GM12878 (cell line): ENCODE data around the gene ELP6.

Experiments
- BACH1 ChIP-seq: fragments of 450-650 bp; IDR thresholded peaks from 2 replicates; pipeline ENCODE4 v1.6.1; 2017; ENCODE audit warnings: mild to moderate bottlenecking, borderline replicate concordance
- BHLHE40 ChIP-seq, 2 experiments: fragments of 450-650 bp in 1 of 2; IDR thresholded peaks; 2 replicates each; pipeline ENCODE4 v1.6.1; 2011 to 2017; ENCODE audit warnings: low read depth in 2 of 2, borderline replicate concordance in 1 of 2, improper control_type of control experiment in 1 of 2, low read length in 1 of 2, mild to moderate bottlenecking in 1 of 2
- CEBPB ChIP-seq, 2 experiments: fragments of 150-350 bp in 1 of 2; IDR thresholded peaks; 2 replicates each; pipeline ENCODE4 v1.6.1; 2012 to 2014; ENCODE audit warnings: low read depth in 2 of 2, low read length in 2 of 2, borderline replicate concordance in 1 of 2, inconsistent platforms in 1 of 2
- EP300 ChIP-seq, 2 experiments: fragments of 150-350 bp in 1 of 2; IDR thresholded peaks; 2 replicates each; pipeline ENCODE4 v1.6.1; 2011 to 2012; ENCODE audit warnings: low read depth in 2 of 2, low read length in 2 of 2, borderline replicate concordance in 1 of 2, improper control_type of control experiment in 1 of 2, inconsistent platforms in 1 of 2; ENCODE audit not compliant: control insufficient read depth in 1 of 2
- GABPA ChIP-seq: IDR thresholded peaks from 2 replicates; pipeline ENCODE4 v1.6.1; 2014; ENCODE audit warnings: antibody characterized with exemption, low read depth, mild to moderate bottlenecking, inconsistent platforms
- NFYA ChIP-seq: IDR thresholded peaks from 2 replicates; pipeline ENCODE4 v1.6.1; 2011; ENCODE audit warnings: low read depth, mild to moderate bottlenecking, low read length, improper control_type of control experiment, borderline replicate concordance
- SMARCA5 ChIP-seq: fragments of 450-650 bp; IDR thresholded peaks from 2 replicates; pipeline ENCODE4 v1.6.1; 2017; ENCODE audit warnings: mild to moderate bottlenecking
- TAF1 ChIP-seq: IDR thresholded peaks from 2 replicates; pipeline ENCODE4 v1.6.1; 2011; ENCODE audit warnings: mild to moderate bottlenecking, low read depth, low read length, borderline replicate concordance
- TF ChIP-seq, protein P1 (sequence below), 3 experiments: IDR thresholded peaks in 2 of 3; conservative IDR thresholded peaks in 1 of 3; 2 replicates each; pipeline ENCODE4 v1.5.1; 2011; ENCODE audit warnings: low read depth in 3 of 3, low read length in 3 of 3, mild to moderate bottlenecking in 3 of 3, control low read depth in 2 of 3, moderate library complexity in 2 of 3, inconsistent platforms in 1 of 3, mixed read lengths in 1 of 3; ENCODE audit not compliant: control insufficient read depth in 2 of 3, insufficient read depth in 1 of 3; ENCODE audit errors: extremely low read depth in 1 of 3
- TF ChIP-seq, protein P2 (sequence below): IDR thresholded peaks from 2 replicates; pipeline ENCODE4 v1.6.1; 2012; ENCODE audit warnings: mild to moderate bottlenecking, low read depth, low read length

DNA sequence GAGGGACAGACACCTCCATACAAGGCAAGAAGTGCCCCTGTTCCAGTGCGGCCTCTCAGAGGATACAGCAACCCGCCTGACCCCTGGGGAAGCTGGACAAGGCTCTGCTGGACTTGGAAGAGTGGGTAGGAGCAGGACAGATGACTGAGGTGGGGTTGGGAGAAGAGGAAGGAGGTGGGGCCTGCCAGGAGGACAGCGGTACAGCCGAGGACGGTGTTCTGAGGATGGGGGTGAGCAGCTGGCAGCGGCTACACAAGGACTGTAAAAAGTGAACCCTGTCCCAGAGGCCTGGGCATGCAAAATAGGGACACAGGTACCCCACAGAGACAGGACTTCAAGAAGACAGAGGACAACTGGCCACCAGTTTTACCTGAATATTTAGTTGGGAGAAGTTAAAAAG is 23.5 kb upstream of the ELP6 start:
- TF ChIP-seq, protein P1, sequence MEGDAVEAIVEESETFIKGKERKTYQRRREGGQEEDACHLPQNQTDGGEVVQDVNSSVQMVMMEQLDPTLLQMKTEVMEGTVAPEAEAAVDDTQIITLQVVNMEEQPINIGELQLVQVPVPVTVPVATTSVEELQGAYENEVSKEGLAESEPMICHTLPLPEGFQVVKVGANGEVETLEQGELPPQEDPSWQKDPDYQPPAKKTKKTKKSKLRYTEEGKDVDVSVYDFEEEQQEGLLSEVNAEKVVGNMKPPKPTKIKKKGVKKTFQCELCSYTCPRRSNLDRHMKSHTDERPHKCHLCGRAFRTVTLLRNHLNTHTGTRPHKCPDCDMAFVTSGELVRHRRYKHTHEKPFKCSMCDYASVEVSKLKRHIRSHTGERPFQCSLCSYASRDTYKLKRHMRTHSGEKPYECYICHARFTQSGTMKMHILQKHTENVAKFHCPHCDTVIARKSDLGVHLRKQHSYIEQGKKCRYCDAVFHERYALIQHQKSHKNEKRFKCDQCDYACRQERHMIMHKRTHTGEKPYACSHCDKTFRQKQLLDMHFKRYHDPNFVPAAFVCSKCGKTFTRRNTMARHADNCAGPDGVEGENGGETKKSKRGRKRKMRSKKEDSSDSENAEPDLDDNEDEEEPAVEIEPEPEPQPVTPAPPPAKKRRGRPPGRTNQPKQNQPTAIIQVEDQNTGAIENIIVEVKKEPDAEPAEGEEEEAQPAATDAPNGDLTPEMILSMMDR (IDR thresholded peaks at IDR 0.05 in 2 of 3, conservative IDR thresholded peaks at IDR 0.05 in 1 of 3; ENCODE audit: control insufficient read depth in 2 of 3, extremely low read depth in 1 of 3, insufficient read depth in 1 of 3, low read depth in 3 of 3, low read length in 3 of 3), result no peak
- TF ChIP-seq CEBPB (IDR thresholded peaks at IDR 0.05; ENCODE audit: borderline replicate concordance in 1 of 2, low read depth in 2 of 2, low read length in 2 of 2) (no peak), BHLHE40 (IDR thresholded peaks at IDR 0.05; ENCODE audit: borderline replicate concordance in 1 of 2, low read depth in 2 of 2, low read length in 1 of 2) (no peak), TAF1 (no peak), BACH1 (no peak), GABPA (no peak), NFYA (no peak), SMARCA5 (no peak), EP300 (IDR thresholded peaks at IDR 0.05; ENCODE audit: borderline replicate concordance in 1 of 2, control insufficient read depth in 1 of 2, low read depth in 2 of 2, low read length in 2 of 2) (no peak)
- TF ChIP-seq, protein P2, sequence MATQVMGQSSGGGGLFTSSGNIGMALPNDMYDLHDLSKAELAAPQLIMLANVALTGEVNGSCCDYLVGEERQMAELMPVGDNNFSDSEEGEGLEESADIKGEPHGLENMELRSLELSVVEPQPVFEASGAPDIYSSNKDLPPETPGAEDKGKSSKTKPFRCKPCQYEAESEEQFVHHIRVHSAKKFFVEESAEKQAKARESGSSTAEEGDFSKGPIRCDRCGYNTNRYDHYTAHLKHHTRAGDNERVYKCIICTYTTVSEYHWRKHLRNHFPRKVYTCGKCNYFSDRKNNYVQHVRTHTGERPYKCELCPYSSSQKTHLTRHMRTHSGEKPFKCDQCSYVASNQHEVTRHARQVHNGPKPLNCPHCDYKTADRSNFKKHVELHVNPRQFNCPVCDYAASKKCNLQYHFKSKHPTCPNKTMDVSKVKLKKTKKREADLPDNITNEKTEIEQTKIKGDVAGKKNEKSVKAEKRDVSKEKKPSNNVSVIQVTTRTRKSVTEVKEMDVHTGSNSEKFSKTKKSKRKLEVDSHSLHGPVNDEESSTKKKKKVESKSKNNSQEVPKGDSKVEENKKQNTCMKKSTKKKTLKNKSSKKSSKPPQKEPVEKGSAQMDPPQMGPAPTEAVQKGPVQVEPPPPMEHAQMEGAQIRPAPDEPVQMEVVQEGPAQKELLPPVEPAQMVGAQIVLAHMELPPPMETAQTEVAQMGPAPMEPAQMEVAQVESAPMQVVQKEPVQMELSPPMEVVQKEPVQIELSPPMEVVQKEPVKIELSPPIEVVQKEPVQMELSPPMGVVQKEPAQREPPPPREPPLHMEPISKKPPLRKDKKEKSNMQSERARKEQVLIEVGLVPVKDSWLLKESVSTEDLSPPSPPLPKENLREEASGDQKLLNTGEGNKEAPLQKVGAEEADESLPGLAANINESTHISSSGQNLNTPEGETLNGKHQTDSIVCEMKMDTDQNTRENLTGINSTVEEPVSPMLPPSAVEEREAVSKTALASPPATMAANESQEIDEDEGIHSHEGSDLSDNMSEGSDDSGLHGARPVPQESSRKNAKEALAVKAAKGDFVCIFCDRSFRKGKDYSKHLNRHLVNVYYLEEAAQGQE, result no peak
